ENCODE results near the gene C17orf75. TPM values are rescaled to one million over a fixed set of nuclear protein-coding genes. Genes with fewer than 3 reads are reported as not detected.

C17orf75 gene
- total RNA-seq, 1 experiment from 2014 or later = 22.5 TPM

GRCh38 chr17:32385971-32386370, 44.0 kb upstream of the C17orf75 start:
- DNase-seq (ENCODE audit: low read depth, low spot score) (no peak), ATAC-seq (no peak)
- H3K4me1 ChIP-seq (ENCODE audit: control insufficient read depth in 1 of 2, insufficient read depth in 2 of 2, low read length in 2 of 2) = no peaks in the 10 kb centered on the region
- peaks cover 8 to 10% of the 10 kb centered on the region in 2 experiments for H3K36me3 ChIP-seq (ENCODE audit: control insufficient read depth in 1 of 2, insufficient read depth in 2 of 2, low read length in 2 of 2)
- no peak overlapping the region for H3K9ac ChIP-seq (ENCODE audit: low read length)
- ChIA-PET RAD21 (ENCODE audit: low non-redundant PET in 1 of 2, low total read pairs in 2 of 2, uncharacterized antibody in 2 of 2, unreplicated experiment in 2 of 2) (no interaction called here), CTCF (no interaction called here), POLR2A (no interaction called here)
- no peak overlapping the region for H3K4me2 ChIP-seq (ENCODE audit: low read length)
- no peaks in the 10 kb centered on the region for H3K79me2 ChIP-seq (ENCODE audit: insufficient read depth, low read length)
- no TSS peak for BruUV-seq (replicated peaks)
- TF ChIP-seq ATF3 (IDR thresholded peaks at IDR 0.05) (no peak), REST (IDR thresholded peaks at IDR 0.05; ENCODE audit: low read depth) (no peak), FOSL1 (IDR thresholded peaks at IDR 0.05; ENCODE audit: low read depth) (no peak), ZBTB33 (IDR thresholded peaks at IDR 0.05; ENCODE audit: extremely low read depth, insufficient replicate concordance, low read length) (no peak)
- H2AFZ ChIP-seq (ENCODE audit: low read depth, low read length, poor library complexity, severe bottlenecking) = no peak overlapping the region
- no peaks in the 10 kb centered on the region for H3K9me2 ChIP-seq (ENCODE audit: insufficient read depth)
- peaks cover 4% of the 10 kb centered on the region; the same call in 1 of the 2 replicates for H4K20me1 ChIP-seq (ENCODE audit: insufficient read depth)
- no peak overlapping the region for H3K4me3 ChIP-seq (replicated peaks in 1 of 2; ENCODE audit: low read depth in 1 of 2, low read length in 2 of 2)
- H3K9me3 ChIP-seq (ENCODE audit: control insufficient read depth in 1 of 2, insufficient read depth in 1 of 2, low read depth in 1 of 2, low read length in 2 of 2) = no peaks in the 10 kb centered on the region
- H3K27ac ChIP-seq (ENCODE audit: low read depth, low read length) = no peak overlapping the region
- no peaks in the 10 kb centered on the region for H3K27me3 ChIP-seq (ENCODE audit: insufficient read depth, low read length)
- intact Hi-C loops (cut with micrococcal nuclease) = no loop called here

Data from HCT116 (cell line).